SK-N-DZ (cell line): Measurements from ENCODE around the gene SHANK2.

ENCODE experiments used
- DNase-seq: peaks from one replicate; pipeline ENCODE4 v3.0.0-alpha.2; 2015; ENCODE audit warnings: low spot score

SHANK2 gene

DNA sequence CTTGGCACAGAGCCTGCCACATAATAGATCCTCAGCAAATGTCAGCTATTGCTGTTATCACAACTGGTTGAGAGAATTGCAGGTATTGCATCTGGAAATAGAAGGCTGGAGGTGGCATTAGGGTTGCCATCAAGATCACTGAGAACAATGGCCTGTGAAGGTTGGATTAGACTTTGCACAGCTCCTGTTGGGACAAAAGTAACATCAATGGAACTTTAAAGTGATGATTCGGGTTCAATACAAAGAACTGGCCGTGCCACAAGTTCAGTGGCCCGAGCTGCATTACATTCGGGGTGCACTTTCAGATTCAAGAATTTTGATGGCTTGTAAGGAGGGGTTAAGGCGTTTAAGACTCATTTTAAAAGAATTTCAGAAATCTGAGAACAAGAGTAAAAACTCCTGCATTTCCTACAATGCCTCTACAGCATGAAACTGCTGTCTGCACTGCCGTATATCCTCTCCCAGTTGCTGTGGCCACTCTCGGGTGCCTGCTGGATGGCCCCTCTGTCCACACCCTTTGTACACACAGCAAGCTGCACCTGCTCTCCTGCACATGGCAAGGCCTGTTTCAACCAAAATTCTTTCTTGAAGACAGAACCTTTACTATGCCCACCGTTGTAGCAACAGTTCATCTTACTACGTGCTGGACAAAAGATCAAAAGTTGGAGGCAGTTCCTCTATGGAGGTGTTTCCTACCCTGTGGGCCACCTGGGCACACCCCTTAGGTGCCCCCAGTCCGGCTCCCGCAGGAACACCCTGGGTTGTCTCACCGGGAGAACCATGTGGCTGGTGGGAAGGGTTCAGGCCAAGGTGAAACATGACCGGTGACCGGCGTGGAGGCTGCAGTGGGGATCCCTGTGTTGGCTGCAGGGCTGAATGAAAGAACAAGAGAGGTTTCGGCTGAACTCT is 17.5 kb upstream of the SHANK2 start:
- no peak for DNase-seq

DNA sequence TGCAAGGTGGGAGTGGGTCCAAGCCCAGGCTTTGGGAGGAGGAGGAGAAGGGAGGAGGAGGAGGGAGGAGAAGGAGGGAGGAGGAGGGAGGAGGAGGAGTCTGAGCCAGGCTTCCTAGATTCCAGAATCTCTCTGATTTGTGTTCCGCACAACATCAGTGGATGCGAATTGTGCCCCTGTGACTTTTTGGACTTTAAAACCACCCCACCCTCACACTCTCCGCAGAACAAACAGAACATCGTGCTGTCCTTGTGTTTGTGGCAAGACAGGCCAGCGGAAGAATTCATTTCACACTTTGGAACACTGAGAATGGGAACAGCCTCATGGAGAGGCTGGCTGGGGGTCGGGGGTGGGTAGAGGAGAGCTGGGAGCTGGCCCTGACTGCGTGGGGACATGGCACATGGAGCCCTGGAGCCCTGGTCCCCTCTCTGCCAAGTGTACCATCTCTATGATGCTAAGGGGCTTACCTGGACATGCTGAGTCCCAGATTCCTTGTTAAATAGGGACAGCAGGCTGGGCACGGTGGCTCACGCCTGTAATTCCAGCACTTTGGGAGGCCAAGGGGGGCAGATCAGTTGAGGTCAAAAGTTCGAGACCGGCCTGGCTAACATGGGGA is 16.4 kb upstream of the SHANK2 start:
- DNase-seq: no peak

DNA sequence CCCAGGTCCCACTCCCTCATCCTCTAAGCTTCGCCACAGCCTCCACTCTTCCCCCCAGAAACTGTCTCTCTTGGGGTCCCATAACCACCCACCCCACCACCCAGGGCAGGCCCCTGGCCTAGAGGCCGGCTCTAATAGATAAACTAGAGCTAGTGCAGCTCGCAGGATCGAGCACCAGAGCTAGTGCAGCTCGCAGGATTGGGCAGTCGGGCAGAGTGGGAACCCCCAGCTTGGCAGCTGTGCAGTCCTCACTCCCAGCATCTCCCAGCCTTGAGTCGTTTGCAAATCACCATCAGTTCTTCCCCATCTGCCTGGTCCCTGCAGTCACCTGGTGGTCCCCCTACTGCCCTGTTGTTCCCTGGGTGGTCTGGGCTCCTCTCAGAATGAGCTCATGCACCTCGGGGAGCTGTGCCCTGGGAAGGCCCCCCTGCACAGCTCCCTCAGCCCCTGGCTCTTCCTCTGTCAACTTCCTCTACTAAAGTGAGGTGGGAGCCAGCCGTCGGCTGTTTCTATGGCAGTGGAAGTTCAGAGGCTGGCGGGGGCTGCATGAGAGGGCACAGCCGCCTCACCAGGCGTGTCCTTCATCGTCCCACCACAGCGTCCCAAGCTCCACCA is 15.5 kb upstream of the SHANK2 start:
- DNase-seq: no peak

GRCh38 chr11:71266114-71266833 is 13.9 kb upstream of the SHANK2 start:
- DNase-seq: no peak

GRCh38 chr11:71265559-71266092 is 13.2 kb upstream of the SHANK2 start:
- no peak for DNase-seq

DNA sequence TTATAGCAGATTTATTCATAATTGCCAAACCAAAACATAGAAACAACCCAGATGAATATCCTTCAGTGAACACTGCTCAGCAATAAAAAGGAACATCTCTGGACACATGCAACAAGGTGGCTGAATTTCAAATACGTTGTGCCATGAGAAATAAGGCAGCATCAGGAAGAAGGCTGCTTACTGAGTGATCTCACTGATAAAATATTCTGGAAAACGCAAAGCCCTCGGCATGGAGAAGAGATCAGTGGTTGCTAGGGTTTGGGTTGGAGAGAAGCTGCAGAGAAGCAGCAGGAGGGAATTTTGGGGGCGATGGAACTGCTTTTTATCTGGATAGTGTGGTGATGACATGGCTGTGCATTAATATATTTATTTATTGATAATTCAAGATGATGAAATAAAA is 11.0 kb upstream of the SHANK2 start:
- no peak for DNase-seq

- DNase-seq: no peak
Observed at GRCh38 chr11:71255800-71256479, 3.6 kb upstream of the SHANK2 start.

- no peak for DNase-seq
Observed at GRCh38 chr11:71255323-71255722, 2.9 kb upstream of the SHANK2 start.

DNA sequence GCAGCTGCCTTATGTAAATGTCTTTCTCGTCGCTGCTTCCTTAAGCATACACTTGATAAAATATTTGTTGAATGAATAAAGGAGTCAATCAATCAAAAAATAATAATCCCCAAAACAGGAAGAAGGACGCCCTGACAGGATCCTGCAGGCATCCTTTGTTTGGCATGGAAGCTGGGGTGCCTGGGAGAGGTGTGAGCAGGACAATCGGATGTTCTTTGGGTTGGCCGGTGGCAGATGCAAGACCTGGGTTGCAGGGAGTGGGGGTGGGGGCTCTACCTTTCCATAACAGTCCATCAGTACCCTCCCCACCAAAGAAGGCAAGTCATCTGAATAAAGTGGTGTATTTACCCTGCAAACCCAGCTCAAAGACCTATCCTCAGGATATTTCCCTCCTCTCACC is 1.4 kb upstream of the SHANK2 start:
- DNase-seq: no peak

GRCh38 chr11:71252770-71253730 is 673 bp upstream of the SHANK2 start:
- DNase-seq: no peak

DNA sequence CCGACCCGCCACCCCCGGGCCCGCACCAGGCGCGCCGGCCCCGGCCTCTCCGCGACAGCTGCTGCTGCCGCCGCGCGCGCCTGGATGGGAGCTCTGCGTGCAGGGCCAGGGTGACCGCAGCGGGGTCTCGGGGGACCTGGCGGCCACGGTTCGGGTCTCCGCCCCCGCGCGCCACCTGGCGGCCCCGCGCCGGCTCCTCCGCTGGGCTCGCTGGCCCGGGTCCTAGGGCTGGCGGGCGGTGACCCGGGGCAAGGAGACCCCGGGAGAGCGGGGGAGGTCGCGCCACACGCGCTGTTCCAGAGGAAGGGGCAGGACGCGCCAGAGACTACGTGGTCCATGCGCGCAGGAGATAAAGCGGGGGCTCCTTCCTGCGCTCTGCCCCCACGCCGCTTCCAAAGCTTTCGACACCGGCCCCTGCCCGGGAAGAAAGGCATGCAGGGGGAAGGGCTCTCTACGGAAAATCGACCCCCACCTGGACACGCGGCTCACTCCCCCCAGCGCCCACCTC is 562 bp downstream of the SHANK2 start:
- peak; percentile 17 for DNase-seq

DNA sequence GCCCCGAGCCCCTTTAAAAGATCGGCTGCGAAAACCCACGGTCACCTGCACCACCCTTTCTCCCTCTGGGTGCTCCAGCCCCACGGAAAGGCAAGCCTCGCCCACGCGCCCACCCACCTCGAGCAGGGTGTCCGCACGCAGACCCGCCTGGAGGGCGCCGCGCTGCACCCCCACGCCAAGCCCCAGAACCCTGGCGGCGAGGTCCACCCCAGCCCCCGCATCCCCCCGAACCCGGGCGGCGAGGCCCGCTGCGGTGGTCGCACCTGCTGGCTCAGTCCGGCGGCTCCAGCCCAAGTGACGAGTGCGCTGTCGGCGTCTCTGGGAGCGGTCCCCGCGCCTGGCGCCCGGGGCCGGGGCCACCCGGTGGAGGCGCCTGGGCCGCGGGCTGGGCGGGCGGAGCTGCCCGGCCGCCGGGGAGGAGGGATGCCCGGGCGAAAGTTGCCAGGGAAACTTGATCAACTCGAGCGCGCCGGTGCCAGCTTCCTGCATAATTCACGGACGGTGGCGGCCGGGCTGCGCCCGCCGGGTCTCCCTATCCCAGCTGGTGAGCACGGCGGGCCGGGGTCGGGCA is 1.1 kb downstream of the SHANK2 start:
- no peak for DNase-seq

- no peak for DNase-seq
Observed at GRCh38 chr11:71250523-71251150, 1.7 kb downstream of the SHANK2 start.

DNA sequence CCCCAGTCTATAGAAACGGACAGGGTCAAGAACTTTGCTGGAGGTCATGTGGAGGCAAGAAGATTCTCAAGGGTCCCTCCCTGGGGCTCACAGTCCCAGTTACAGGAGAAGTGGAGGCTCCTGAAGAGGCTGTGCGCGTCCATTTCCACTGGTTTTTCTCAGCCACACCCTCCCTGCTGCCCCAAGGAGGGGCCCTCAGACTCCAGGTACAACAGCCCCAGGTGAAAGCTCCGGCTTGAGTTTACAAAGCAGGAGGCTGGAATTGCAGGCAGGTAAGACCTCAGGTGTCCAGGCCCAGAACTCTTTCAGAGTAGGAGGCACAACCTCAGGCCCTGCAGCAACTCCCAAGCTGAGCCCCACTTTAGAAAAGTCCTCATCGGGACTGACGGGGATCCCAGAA is 3.1 kb downstream of the SHANK2 start:
- DNase-seq: no peak

GRCh38 chr11:71248656-71249055 is 3.7 kb downstream of the SHANK2 start:
- no peak for DNase-seq

- DNase-seq: no peak
Observed at GRCh38 chr11:71248251-71248570, 4.2 kb downstream of the SHANK2 start.

GRCh38 chr11:71247551-71248250 is 4.7 kb downstream of the SHANK2 start:
- no peak for DNase-seq

DNA sequence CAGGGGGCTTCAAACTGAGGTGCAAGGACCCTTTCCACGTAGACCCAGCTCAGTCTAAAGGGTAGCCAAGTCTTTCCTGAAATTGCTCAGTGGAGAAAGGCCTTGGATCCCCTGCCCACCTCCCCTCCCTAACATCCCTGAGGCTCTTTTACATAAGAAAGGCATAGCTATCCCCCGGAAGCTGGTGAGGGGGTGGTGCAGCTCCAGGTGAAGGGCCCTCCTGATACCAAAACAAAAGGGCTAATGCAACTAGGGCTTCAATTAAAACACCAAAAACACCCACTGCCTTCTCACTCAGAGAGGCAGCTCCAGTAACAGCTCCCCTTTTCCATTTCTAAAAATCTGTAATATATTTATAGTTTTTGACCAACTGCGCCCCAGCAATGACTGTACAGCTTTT is 5.8 kb downstream of the SHANK2 start:
- DNase-seq: no peak
